ENCODE data around the gene EXOSC5. TPM values are rescaled to one million over a fixed set of nuclear protein-coding genes. Genes with fewer than 3 reads are reported as not detected.
"Not testable (repeated sequence)": the region's sequence is repeated elsewhere in the genome, so short reads cannot be mapped to it uniquely, and the experiment has no call there.

Gene EXOSC5
- polyA plus RNA-seq, 4 donors: 9.4 to 36.4 (median 18.3) TPM

- peaks cover 2 to 61% (median 4%) of the 10 kb centered on the region in 3 donors for H3K36me3 ChIP-seq (ENCODE audit: control insufficient read depth in 3 of 3, insufficient read depth in 2 of 3, low read depth in 1 of 3, low read length in 3 of 3)
- H3K27me3 ChIP-seq (ENCODE audit: control insufficient read depth in 3 of 3, insufficient read depth in 3 of 3, low read length in 3 of 3): no peaks in the 10 kb centered on the region
- peak overlapping the region in 2 of 3 donors; percentile 49 to 59 for H3K27ac ChIP-seq (ENCODE audit: low read depth in 1 of 3, low read length in 2 of 3)
- DNase-seq: peak; percentile 58 to 84
- no peak overlapping the region for H3K4me3 ChIP-seq (ENCODE audit: low read depth in 1 of 3, low read length in 3 of 3)
- H3K4me1 ChIP-seq (ENCODE audit: control insufficient read depth in 3 of 3, insufficient read depth in 2 of 3, low read depth in 1 of 3, low read length in 2 of 3): peaks cover 0 to 28% (median 0%) of the 10 kb centered on the region in 3 donors
- WGBS, 3 donors: 50 to 72% (median 59%) methylated on average over 4 of the region's 4 CpGs
- no peak for FAIRE-seq
- no peaks in the 10 kb centered on the region for H3K9me3 ChIP-seq (ENCODE audit: control insufficient read depth in 2 of 2, insufficient read depth in 1 of 2, low read depth in 1 of 2, low read length in 1 of 2)
These were observed 12.1 kb upstream of the EXOSC5 start for GRCh38 chr19:41409288-41409687.

DNA sequence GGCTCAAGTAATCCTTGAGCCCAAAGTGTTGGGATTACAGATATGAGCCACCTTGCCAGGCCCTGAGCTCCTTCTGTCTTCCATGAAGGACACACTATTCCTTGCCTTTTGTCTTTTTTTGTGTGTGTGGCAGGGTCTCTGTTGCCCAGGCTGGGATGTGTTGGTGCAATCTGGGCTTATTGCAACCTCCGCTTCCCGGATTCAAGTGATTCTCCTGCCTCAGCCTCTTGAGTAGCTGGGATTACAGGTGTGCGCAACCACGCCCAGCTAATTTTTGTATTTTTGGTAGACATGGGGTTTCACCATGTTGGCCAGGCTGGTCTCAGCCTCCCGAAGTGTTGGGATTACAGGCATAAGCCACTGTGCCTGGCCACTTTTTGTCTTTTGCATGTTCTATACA is 11.7 kb upstream of the EXOSC5 start:
- peaks cover 2 to 57% (median 4%) of the 10 kb centered on the region in 3 donors for H3K36me3 ChIP-seq (ENCODE audit: control insufficient read depth in 3 of 3, insufficient read depth in 2 of 3, low read depth in 1 of 3, low read length in 3 of 3)
- H3K27me3 ChIP-seq (ENCODE audit: control insufficient read depth in 3 of 3, insufficient read depth in 3 of 3, low read length in 3 of 3); H3K9me3 ChIP-seq (ENCODE audit: control insufficient read depth in 2 of 2, insufficient read depth in 1 of 2, low read depth in 1 of 2, low read length in 1 of 2); H3K4me3 ChIP-seq (ENCODE audit: low read depth in 1 of 3, low read length in 3 of 3); DNase-seq; FAIRE-seq: not testable (repeated sequence)
- H3K4me1 ChIP-seq (ENCODE audit: control insufficient read depth in 3 of 3, insufficient read depth in 2 of 3, low read depth in 1 of 3, low read length in 2 of 3): peaks cover 0 to 24% (median 0%) of the 10 kb centered on the region in 3 donors
- WGBS, 3 donors: 90 to 96% (median 91%) methylated on average over 5 of the region's 5 CpGs
- peak overlapping the region in 2 of 3 donors; percentile 49 to 59 for H3K27ac ChIP-seq (ENCODE audit: low read depth in 1 of 3, low read length in 2 of 3)

GRCh38 chr19:41408256-41408655 is 11.1 kb upstream of the EXOSC5 start:
- H3K27ac ChIP-seq (ENCODE audit: low read depth in 1 of 3, low read length in 2 of 3): no peak overlapping the region
- 37 to 62% (median 54%) methylated on average over 4 of the region's 4 CpGs for WGBS, 3 donors
- FAIRE-seq: no peak

GRCh38 chr19:41407271-41407670 is 10.1 kb upstream of the EXOSC5 start:
- WGBS, 3 donors: 58 to 72% (median 69%) methylated on average over 4 of the region's 4 CpGs
- Histone ChIP-seq H3K4me3 (ENCODE audit: low read depth in 1 of 3, low read length in 3 of 3) (no peak overlapping the region), H3K36me3 (ENCODE audit: control insufficient read depth in 3 of 3, insufficient read depth in 2 of 3, low read depth in 1 of 3, low read length in 3 of 3) (peaks cover 2 to 53% (median 2%) of the 10 kb centered on the region in 3 donors), H3K4me1 (ENCODE audit: control insufficient read depth in 3 of 3, insufficient read depth in 2 of 3, low read depth in 1 of 3, low read length in 2 of 3) (peaks cover 0 to 20% (median 0%) of the 10 kb centered on the region in 3 donors), H3K27ac (ENCODE audit: low read depth in 1 of 3, low read length in 2 of 3) (no peak overlapping the region), H3K27me3 (ENCODE audit: control insufficient read depth in 3 of 3, insufficient read depth in 3 of 3, low read length in 3 of 3) (no peaks in the 10 kb centered on the region), H3K9me3 (ENCODE audit: control insufficient read depth in 2 of 2, insufficient read depth in 1 of 2, low read depth in 1 of 2, low read length in 1 of 2) (no peaks in the 10 kb centered on the region)
- FAIRE-seq (no peak), DNase-seq (no peak)

More at GRCh38 chr19:41408256-41408655, 11.1 kb upstream of the EXOSC5 start:
- peaks cover 2 to 55% (median 4%) of the 10 kb centered on the region in 3 donors for H3K36me3 ChIP-seq (ENCODE audit: control insufficient read depth in 3 of 3, insufficient read depth in 2 of 3, low read depth in 1 of 3, low read length in 3 of 3)
- H3K27me3 ChIP-seq (ENCODE audit: control insufficient read depth in 3 of 3, insufficient read depth in 3 of 3, low read length in 3 of 3): no peaks in the 10 kb centered on the region
- H3K9me3 ChIP-seq (ENCODE audit: control insufficient read depth in 2 of 2, insufficient read depth in 1 of 2, low read depth in 1 of 2, low read length in 1 of 2): no peaks in the 10 kb centered on the region
- peak in 1 of 2 donors; percentile 41 for DNase-seq
- H3K4me1 ChIP-seq (ENCODE audit: control insufficient read depth in 3 of 3, insufficient read depth in 2 of 3, low read depth in 1 of 3, low read length in 2 of 3): peaks cover 0 to 20% (median 0%) of the 10 kb centered on the region in 3 donors
- no peak overlapping the region for H3K4me3 ChIP-seq (ENCODE audit: low read depth in 1 of 3, low read length in 3 of 3)

GRCh38 chr19:41405776-41406175 is 8.6 kb upstream of the EXOSC5 start:
- H3K36me3 ChIP-seq (ENCODE audit: control insufficient read depth in 3 of 3, insufficient read depth in 2 of 3, low read depth in 1 of 3, low read length in 3 of 3): peaks cover 0 to 43% (median 0%) of the 10 kb centered on the region in 3 donors
- H3K9me3 ChIP-seq (ENCODE audit: control insufficient read depth in 2 of 2, insufficient read depth in 1 of 2, low read depth in 1 of 2, low read length in 1 of 2): no peaks in the 10 kb centered on the region
- DNase-seq (no peak), FAIRE-seq (no peak)
- H3K4me1 ChIP-seq (ENCODE audit: control insufficient read depth in 3 of 3, insufficient read depth in 2 of 3, low read depth in 1 of 3, low read length in 2 of 3): peaks cover 0 to 20% (median 0%) of the 10 kb centered on the region in 3 donors
- no peak overlapping the region for H3K4me3 ChIP-seq (ENCODE audit: low read depth in 1 of 3, low read length in 3 of 3)
- no peaks in the 10 kb centered on the region for H3K27me3 ChIP-seq (ENCODE audit: control insufficient read depth in 3 of 3, insufficient read depth in 3 of 3, low read length in 3 of 3)
- no peak overlapping the region for H3K27ac ChIP-seq (ENCODE audit: low read depth in 1 of 3, low read length in 2 of 3)
- 80 to 88% (median 87%) methylated on average over 6 of the region's 6 CpGs for WGBS, 3 donors

GRCh38 chr19:41403181-41403970 is 6.2 kb upstream of the EXOSC5 start:
- Histone ChIP-seq H3K9me3 (ENCODE audit: control insufficient read depth in 2 of 2, insufficient read depth in 1 of 2, low read depth in 1 of 2, low read length in 1 of 2) (no peaks in the 10 kb centered on the region), H3K4me3 (ENCODE audit: low read depth in 1 of 3, low read length in 3 of 3) (no peak overlapping the region), H3K36me3 (ENCODE audit: control insufficient read depth in 3 of 3, insufficient read depth in 2 of 3, low read depth in 1 of 3, low read length in 3 of 3) (peaks cover 0 to 38% (median 0%) of the 10 kb centered on the region in 3 donors), H3K27ac (ENCODE audit: low read depth in 1 of 3, low read length in 2 of 3) (no peak overlapping the region), H3K27me3 (ENCODE audit: control insufficient read depth in 3 of 3, insufficient read depth in 3 of 3, low read length in 3 of 3) (no peaks in the 10 kb centered on the region), H3K4me1 (ENCODE audit: control insufficient read depth in 3 of 3, insufficient read depth in 2 of 3, low read depth in 1 of 3, low read length in 2 of 3) (peaks cover 3 to 8% (median 8%) of the 10 kb centered on the region in 3 donors)
- FAIRE-seq (no peak), DNase-seq (peak in 1 of 2 donors; percentile 29)
- WGBS, 3 donors: 24 to 49% (median 38%) methylated on average over 12 of the region's 12 CpGs

DNA sequence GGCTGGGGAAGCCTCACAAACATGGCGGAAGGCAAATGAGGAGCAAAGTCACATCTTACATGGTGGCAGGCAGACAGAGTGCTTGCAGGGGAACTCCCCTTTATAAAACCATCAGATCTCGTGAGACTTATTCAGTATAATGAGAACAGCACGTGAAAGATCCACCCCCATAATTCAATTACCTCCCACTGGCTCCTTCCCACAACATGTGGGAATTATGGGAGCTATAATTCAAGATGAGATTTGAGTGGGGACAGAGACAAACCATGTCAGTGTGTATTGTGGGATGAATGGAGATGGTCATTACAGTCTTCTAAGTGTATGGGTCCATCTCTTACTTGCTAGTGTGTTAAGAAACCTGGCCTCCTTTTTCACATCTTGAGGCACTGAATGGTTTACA is 4.9 kb upstream of the EXOSC5 start:
- H3K4me1 ChIP-seq (ENCODE audit: control insufficient read depth in 3 of 3, insufficient read depth in 2 of 3, low read depth in 1 of 3, low read length in 2 of 3): peaks cover 3 to 9% (median 7%) of the 10 kb centered on the region in 3 donors
- no peak for FAIRE-seq
- H3K27me3 ChIP-seq (ENCODE audit: control insufficient read depth in 3 of 3, insufficient read depth in 3 of 3, low read length in 3 of 3): no peaks in the 10 kb centered on the region
- no peak for DNase-seq
- H3K9me3 ChIP-seq (ENCODE audit: control insufficient read depth in 2 of 2, insufficient read depth in 1 of 2, low read depth in 1 of 2, low read length in 1 of 2): no peaks in the 10 kb centered on the region
- H3K27ac ChIP-seq (ENCODE audit: low read depth in 1 of 3, low read length in 2 of 3): no peak overlapping the region
- 79 to 82% (median 81%) methylated on average over 3 of the region's 3 CpGs for WGBS, 3 donors
- no peak overlapping the region for H3K4me3 ChIP-seq (ENCODE audit: low read depth in 1 of 3, low read length in 3 of 3)
- H3K36me3 ChIP-seq (ENCODE audit: control insufficient read depth in 3 of 3, insufficient read depth in 2 of 3, low read depth in 1 of 3, low read length in 3 of 3): peaks cover 0 to 29% (median 0%) of the 10 kb centered on the region in 3 donors

DNA sequence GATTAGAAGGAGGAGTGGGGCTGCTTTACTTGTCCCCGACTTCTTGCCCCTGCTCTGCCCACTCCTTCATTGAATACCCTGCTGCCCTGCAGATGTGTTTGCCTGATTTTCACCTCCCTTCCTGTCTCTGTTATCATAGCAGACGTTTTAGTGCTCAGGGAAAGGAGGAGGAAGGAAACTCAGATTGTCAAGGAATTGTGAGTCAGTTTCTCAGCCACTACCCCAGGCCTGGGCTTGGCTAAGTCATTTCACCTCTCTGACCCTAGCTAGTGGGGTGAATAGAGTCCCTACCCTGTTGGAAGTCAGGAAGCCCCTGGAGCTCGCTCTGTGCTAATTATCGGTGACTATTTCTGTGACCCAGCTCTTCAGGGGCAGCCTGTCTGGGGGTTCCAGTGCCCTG is 4.3 kb upstream of the EXOSC5 start:
- DNase-seq (no peak), FAIRE-seq (no peak)
- H3K27me3 ChIP-seq (ENCODE audit: control insufficient read depth in 3 of 3, insufficient read depth in 3 of 3, low read length in 3 of 3): no peaks in the 10 kb centered on the region
- H3K4me1 ChIP-seq (ENCODE audit: control insufficient read depth in 3 of 3, insufficient read depth in 2 of 3, low read depth in 1 of 3, low read length in 2 of 3): peaks cover 3 to 9% (median 7%) of the 10 kb centered on the region in 3 donors
- H3K9me3 ChIP-seq (ENCODE audit: control insufficient read depth in 2 of 2, insufficient read depth in 1 of 2, low read depth in 1 of 2, low read length in 1 of 2): no peaks in the 10 kb centered on the region
- WGBS, 3 donors: 69 to 81% (median 80%) methylated on average over 4 of the region's 4 CpGs
- H3K4me3 ChIP-seq (ENCODE audit: low read depth in 1 of 3, low read length in 3 of 3): no peak overlapping the region
- no peak overlapping the region for H3K27ac ChIP-seq (ENCODE audit: low read depth in 1 of 3, low read length in 2 of 3)
- H3K36me3 ChIP-seq (ENCODE audit: control insufficient read depth in 3 of 3, insufficient read depth in 2 of 3, low read depth in 1 of 3, low read length in 3 of 3): peaks cover 0 to 27% (median 0%) of the 10 kb centered on the region in 3 donors
